Adipose tissue (tissue), 3 donors: ENCODE data around the gene IL19. TPM values are rescaled to one million over a fixed set of nuclear protein-coding genes. Genes with fewer than 3 reads are reported as not detected.

Experiments
- H3K27ac ChIP-seq: one replicate; pipeline ENCODE4 v1.5.1; 2013; ENCODE audit warnings: low read depth, low read length
- WGBS, 3 donors: extraction: QIAGEN DNeasy Blood & Tissue Kit; methylation state at CpG; one replicate each; pipeline ENCODE4 v1.1.7; 2013; 5-methylcytosine and 5-hydroxymethylcytosine counted together
- polyA plus RNA-seq, 3 donors: library from polyadenylated mRNA; stranded (reverse); fragments of 200-250 nt; gene quantifications; one replicate each; pipeline ENCODE4 v1.2.3, GENCODE V29; 2013
- donor health status: healthy with polysubstance abuse.
- donor health status: Bipolar disorder and iron deficiency.
- donor health status: healthy.

Gene IL19
- under 1 TPM in 2 of 3 donors, not detected in 1; 0.09 to 0.12 TPM for polyA plus RNA-seq

- WGBS, 3 donors: 49 to 85% (median 60%) methylated on average over 9 of the region's 9 CpGs
- no peak within 1 kb of the TSS for H3K27ac ChIP-seq
Observed at GRCh38 chr1:206770531-206771337, at the start of gene IL19. Gene IL19 (plus strand): TSS chr1:206770773. CDS start chr1:206836663, 65,890 bp downstream.

- 74 to 88% (median 82%) methylated on average over 1 of the region's 1 CpG for WGBS, 3 donors
Observed at GRCh38 chr1:206721454-206721853, 49.1 kb upstream of the IL19 start.

GRCh38 chr1:206722751-206723461, 47.7 kb upstream of the IL19 start:
- no peak overlapping the region for H3K27ac ChIP-seq
- WGBS, 3 donors: 71 to 85% (median 73%) methylated on average over 17 of the region's 17 CpGs

More at GRCh38 chr1:206721454-206721853, 49.1 kb upstream of the IL19 start:
- H3K27ac ChIP-seq: no peak overlapping the region

- H3K27ac ChIP-seq: no peak overlapping the region
- 64 to 76% (median 67%) methylated on average over 4 of the region's 4 CpGs for WGBS, 3 donors
Observed at GRCh38 chr1:206723462-206723804, 47.1 kb upstream of the IL19 start.

DNA sequence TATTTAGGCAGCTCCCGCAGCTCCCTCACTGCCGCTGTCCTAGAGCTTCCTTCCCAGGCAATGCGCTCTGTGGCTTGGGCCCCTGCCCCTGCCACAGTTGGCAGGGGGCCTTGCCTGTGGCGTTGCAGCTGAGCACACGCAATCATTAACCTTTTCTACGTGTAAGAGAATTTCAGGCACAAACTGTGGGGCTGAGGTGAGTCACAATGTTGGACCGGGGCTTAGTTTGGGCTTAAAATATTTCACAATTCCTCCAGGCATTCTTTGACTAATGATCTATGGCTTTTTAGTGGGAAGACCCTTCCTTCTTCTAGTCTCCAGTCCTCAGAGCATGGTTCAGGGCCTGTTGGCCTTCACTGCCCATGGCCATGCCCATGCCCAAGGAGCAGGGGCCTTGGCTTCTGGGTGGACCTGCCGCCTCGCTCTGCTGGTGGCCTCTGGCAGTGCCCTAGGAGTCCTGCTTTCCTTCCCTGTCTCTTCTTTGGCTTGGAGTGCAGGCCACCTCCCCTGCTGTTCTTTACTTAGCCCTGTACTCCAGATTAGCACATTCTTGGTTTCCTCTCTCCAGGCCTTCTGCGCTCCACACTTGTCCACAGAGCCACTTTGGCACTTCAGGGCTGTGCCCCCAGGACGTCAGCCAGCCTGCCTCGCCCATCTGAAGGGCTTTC, 46.6 kb upstream of the IL19 start:
- 29 to 38% (median 36%) methylated on average over 12 of the region's 12 CpGs for WGBS, 3 donors
- no peak overlapping the region for H3K27ac ChIP-seq

- H3K27ac ChIP-seq: no peak overlapping the region
- 62 to 75% (median 74%) methylated on average over 9 of the region's 9 CpGs for WGBS, 3 donors
Observed at GRCh38 chr1:206725109-206725963, 45.2 kb upstream of the IL19 start.

GRCh38 chr1:206727981-206728696, 42.4 kb upstream of the IL19 start:
- WGBS, 3 donors: 61 to 81% (median 63%) methylated on average over 8 of the region's 8 CpGs
- H3K27ac ChIP-seq: no peak overlapping the region

- 48 to 71% (median 48%) methylated on average over 9 of the region's 9 CpGs for WGBS, 3 donors
Observed at GRCh38 chr1:206728697-206728987, 41.9 kb upstream of the IL19 start.

DNA sequence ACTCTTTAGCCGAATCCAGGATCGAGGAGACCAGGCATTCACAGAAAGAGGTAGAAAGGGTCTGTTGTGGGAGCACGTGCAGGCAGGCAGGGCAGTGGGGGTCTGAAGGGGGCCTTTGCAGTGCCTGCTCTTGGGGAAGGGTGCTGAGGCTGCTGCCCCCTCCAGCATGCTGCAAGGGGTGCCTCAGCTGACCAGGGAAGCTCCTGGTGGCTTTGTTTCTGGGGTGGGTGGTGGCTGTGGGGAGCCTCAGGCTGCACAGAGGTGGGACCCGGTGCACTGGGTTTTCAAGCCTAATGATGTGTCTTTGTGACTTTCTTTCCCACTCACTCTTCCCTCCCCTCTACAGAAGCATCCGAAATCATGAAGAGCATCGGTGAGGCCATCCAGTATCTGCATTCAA, 41.5 kb upstream of the IL19 start:
- H3K27ac ChIP-seq: no peak overlapping the region
- WGBS, 3 donors: 90 to 96% (median 93%) methylated on average over 6 of the region's 6 CpGs

More at GRCh38 chr1:206728697-206728987, 41.9 kb upstream of the IL19 start:
- no peak overlapping the region for H3K27ac ChIP-seq

- no peak overlapping the region for H3K27ac ChIP-seq
- WGBS, 3 donors: 82 to 96% (median 87%) methylated on average over 3 of the region's 3 CpGs
Observed at GRCh38 chr1:206729507-206729906, 41.1 kb upstream of the IL19 start.

GRCh38 chr1:206732508-206732907, 38.1 kb upstream of the IL19 start:
- H3K27ac ChIP-seq: no peak overlapping the region
- WGBS, 3 donors: 90% methylated on average over 11 of the region's 11 CpGs

DNA sequence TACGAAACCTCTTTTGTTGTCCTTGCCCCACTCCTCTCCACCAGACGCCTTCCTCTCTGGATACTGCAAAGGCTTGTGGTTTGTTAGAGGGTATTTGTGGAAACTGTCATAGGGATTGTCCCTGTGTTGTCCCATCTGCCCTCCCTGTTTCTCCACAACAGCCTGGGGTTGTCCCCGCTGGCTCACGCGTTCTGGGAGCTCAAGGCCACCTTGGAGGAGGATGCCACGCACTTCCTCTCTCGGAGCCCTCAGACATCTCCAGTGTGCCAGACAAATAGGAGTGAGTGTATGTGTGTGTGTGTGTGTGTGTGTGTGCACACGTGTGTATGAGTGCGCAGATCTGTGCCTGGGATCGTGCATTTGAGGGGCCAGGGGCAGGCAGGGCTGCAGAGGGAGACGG, 37.6 kb upstream of the IL19 start:
- no peak overlapping the region for H3K27ac ChIP-seq
- 80 to 87% (median 83%) methylated on average over 10 to 11 of the region's 11 CpGs for WGBS, 3 donors

DNA sequence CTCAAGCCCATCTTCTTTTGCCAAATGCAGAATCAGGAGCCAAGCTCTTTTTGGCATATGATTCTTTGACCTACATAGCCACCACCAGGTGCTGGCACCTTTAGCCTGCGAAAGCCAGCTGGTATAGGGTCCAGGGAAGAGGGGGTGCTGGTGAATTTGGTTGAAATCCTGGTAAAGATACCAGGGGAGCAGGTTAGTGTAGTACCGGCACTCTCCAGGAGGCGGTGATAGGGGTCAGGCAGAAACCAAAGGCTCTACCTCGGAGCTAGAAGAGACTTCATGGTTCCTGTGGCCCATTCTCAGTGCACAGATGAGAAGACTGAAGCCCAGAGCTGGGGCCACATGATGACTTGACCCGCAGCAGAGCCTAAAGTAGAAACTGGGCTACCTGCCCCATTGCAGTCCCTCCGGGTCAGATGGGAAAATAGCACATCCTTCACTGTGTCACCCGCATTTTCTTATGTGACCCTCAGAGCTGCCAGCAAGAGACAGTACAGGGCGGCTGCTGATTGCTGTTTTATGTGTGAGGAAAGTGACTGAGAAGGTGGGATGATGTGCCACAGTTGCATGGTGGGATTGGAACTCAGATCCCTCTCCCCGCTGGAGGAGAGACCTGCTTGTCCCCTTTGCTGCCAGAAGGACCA, 36.0 kb upstream of the IL19 start:
- no peak overlapping the region for H3K27ac ChIP-seq
- 67 to 80% (median 76%) methylated on average over 9 of the region's 9 CpGs for WGBS, 3 donors

- WGBS, 3 donors: 57 to 83% (median 72%) methylated on average over 5 of the region's 5 CpGs
- H3K27ac ChIP-seq: no peak overlapping the region
Observed at GRCh38 chr1:206735553-206736031, 35.0 kb upstream of the IL19 start.

DNA sequence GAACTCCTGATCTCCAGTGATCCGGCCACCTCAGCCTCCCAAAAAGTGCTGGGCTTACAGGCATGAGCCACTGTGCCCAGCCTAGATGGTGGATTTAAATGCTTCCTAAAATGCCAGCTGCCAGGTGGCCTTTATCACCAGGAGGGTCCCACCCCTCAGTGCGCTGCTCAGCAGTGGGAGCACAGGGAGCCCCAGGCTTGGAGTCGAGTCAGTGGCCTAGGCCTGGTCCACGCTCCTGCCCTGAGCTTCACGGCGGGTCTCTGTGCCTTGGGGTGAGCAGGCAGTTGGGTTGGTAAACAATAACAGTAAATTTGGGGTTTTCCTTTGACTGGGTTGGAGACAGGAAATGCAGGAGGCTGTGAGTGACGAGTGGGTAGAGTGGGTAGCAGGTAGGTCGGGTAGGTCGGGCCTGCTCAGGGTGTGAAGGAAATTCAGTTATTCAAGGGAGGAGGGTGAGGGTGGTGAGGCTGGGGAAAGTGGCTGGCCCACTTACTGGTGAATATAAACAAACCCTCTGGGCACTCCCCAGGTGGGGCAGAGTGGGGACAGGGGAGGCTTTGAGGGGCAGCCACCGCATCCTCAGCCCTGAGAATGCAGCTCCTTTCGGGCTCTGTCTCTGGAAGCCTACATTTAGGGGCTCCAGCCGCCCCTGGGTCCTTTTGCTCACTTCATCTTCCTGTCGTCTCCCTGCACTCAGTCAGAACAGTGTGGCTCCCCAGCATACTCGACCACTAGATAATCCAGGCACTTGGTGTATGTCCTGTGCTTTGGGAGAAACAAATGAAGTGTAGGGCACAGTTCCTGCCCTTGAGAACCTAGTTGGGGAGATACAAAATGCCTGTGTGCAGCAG, 33.5 kb upstream of the IL19 start:
- 79 to 90% (median 80%) methylated on average over 14 of the region's 14 CpGs for WGBS, 3 donors
- no peak overlapping the region for H3K27ac ChIP-seq

DNA sequence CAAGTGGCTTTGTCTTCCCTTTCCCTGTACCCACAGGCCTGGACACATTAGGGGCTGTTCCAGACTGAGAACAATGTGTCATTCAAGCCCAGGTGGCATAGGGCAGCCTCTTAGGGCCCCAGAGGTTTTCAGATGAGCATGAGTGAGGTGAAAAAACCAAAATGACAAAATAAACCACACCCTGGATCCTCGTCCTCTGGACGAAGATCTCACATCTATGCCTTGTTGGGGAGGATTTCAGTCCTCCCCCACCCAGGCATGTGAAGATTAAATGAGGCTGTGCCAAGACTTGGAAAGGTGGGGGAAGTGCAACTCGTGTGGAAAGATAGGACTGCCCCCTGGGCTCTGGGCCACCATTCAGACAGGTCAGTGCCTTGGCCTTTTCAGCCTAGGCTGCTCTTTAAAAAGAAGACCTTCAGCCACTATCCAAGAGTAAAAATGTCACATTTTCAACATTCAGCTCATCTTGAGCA, 32.8 kb upstream of the IL19 start:
- H3K27ac ChIP-seq: no peak overlapping the region
- 37 to 48% (median 42%) methylated on average over 3 of the region's 3 CpGs for WGBS, 3 donors
